ENCODE results near the gene TOP3A. TPM values are rescaled to one million over a fixed set of nuclear protein-coding genes. Genes with fewer than 3 reads are reported as not detected.

TOP3A gene
- total RNA-seq, 2 experiments from 2014 or later, result 61.8 to 65.7 TPM

DNA sequence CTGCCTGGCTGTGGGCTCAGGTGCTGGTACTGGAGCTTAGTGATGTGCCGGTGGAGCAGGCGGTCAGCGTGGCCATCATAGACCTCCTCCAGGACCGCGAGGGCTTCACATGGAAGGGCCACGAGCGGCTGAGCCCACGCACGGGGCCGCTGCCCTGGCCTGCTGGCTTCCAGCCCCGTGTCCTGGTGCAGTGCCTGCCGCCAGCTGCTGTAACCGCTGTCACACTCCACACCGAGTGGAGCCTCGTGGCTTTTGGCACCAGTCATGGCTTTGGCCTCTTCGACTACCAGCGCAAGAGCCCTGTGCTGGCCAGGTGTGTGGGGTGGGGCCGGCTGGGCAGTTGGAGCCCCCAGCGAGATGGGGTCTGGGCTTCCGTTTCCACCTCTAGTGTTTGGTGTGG, 77.3 kb downstream of the TOP3A start:
- ChIA-PET CTCF (interaction anchor here (1.5 kb wide), 1 partner anchor 167 kb away, joined by 3 read pairs; no protein-coding TSS in a partner anchor), POLR2A (interaction anchor here (1.7 kb wide), 1 partner anchor 11 kb away, joined by 4 read pairs; no protein-coding TSS in a partner anchor)
- ATAC-seq (no peak), DNase-seq (no peak)
- H3K4me3 Mint-ChIP-seq, result no peak overlapping the region
- no peaks in the 10 kb centered on the region for H3K36me3 Mint-ChIP-seq (ENCODE audit: low read depth)
- intact Hi-C loops (cut with micrococcal nuclease), result no loop called here
- TF ChIP-seq CTCF (IDR thresholded peaks at IDR 0.05), result no peak
- H3K9me3 Mint-ChIP-seq, result no peaks in the 10 kb centered on the region
- no peaks in the 10 kb centered on the region for H3K27me3 Mint-ChIP-seq
- H3K27ac Mint-ChIP-seq, result no peak overlapping the region
- H3K4me1 Mint-ChIP-seq (ENCODE audit: low read depth), result peaks cover 12% of the 10 kb centered on the region

DNA sequence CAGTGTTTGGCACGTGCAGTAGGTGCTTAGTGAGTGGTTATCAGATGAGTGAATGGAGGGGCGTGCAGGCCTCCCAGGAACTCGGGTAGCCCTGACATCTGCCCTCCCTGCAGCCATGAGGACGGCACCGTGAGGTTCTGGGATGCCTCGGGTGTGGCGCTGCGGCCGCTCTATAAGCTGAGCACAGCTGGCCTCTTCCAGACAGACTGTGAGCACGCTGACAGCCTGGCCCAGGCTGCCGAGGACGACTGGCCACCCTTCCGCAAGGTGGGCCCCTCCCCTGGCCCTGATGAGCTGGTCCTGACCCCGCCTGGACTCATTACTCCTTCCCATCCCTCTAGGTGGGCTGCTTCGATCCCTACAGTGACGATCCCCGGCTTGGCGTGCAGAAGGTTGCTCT, 78.3 kb downstream of the TOP3A start:
- intact Hi-C loops (cut with micrococcal nuclease), result no loop called here
- Mint-ChIP-seq H3K36me3 (ENCODE audit: low read depth) (no peaks in the 10 kb centered on the region), H3K27ac (no peak overlapping the region), H3K4me3 (no peak overlapping the region), H3K9me3 (no peaks in the 10 kb centered on the region), H3K27me3 (no peaks in the 10 kb centered on the region), H3K4me1 (ENCODE audit: low read depth) (peaks cover 12% of the 10 kb centered on the region)
- TF ChIP-seq CTCF (IDR thresholded peaks at IDR 0.05), result no peak
- no peak for ATAC-seq
- CTCF ChIA-PET, result no interaction called here
- no peak for DNase-seq
- POLR2A ChIA-PET, result no interaction called here

- no peaks in the 10 kb centered on the region for H3K27me3 Mint-ChIP-seq
- DNase-seq (peak; percentile 76), ATAC-seq (peak; percentile 87)
- CTCF ChIA-PET, result interaction anchor here (1.0 kb wide), 1 partner anchor 18 kb away, joined by 3 read pairs; no protein-coding TSS in a partner anchor
- H3K4me3 Mint-ChIP-seq, result peak overlapping the region; percentile 12
- no peaks in the 10 kb centered on the region for H3K9me3 Mint-ChIP-seq
- intact Hi-C loops (cut with micrococcal nuclease), result no loop called here
- no peak for TF ChIP-seq CTCF (IDR thresholded peaks at IDR 0.05)
- H3K36me3 Mint-ChIP-seq (ENCODE audit: low read depth), result no peaks in the 10 kb centered on the region
- POLR2A ChIA-PET, result no interaction called here
- H3K4me1 Mint-ChIP-seq (ENCODE audit: low read depth), result peaks cover 12% of the 10 kb centered on the region
- peak overlapping the region; percentile 80 for H3K27ac Mint-ChIP-seq
Measured at GRCh38 chr17:18235743-18236256, 79.0 kb downstream of the TOP3A start.

DNA sequence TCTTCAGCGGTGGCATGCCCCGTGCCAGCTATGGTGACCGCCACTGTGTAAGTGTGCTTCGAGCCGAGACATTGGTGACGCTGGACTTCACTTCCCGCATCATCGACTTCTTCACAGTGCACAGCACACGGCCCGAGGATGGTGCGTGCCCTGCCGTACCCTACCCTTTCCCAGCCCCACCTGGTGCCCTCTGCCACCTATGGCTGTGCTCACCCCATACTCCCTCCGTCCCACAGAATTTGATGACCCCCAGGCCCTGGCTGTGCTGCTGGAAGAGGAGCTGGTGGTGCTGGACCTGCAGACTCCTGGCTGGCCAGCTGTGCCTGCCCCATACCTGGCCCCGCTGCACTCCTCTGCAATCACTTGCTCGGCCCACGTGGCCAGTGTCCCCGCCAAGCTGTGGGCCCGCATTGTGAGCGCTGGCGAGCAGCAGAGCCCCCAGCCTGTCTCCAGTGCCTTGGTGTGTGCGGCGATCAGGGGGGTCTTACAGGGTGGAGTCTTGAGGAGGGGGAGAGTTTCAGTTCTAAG, 79.9 kb downstream of the TOP3A start:
- Mint-ChIP-seq H3K36me3 (ENCODE audit: low read depth) (no peaks in the 10 kb centered on the region), H3K27ac (peak overlapping the region; percentile 80), H3K27me3 (no peaks in the 10 kb centered on the region), H3K4me1 (ENCODE audit: low read depth) (peaks cover 12% of the 10 kb centered on the region), H3K9me3 (no peaks in the 10 kb centered on the region), H3K4me3 (no peak overlapping the region)
- intact Hi-C loops (cut with micrococcal nuclease), result no loop called here
- no peak for TF ChIP-seq CTCF (IDR thresholded peaks at IDR 0.05)
- ChIA-PET POLR2A (no interaction called here), CTCF (interaction anchor here (1.0 kb wide), 1 partner anchor 17 kb away, joined by 3 read pairs; no protein-coding TSS in a partner anchor)
- DNase-seq (no peak), ATAC-seq (no peak)

GRCh38 chr17:18233803-18234518, 80.8 kb downstream of the TOP3A start:
- Mint-ChIP-seq H3K27me3 (no peaks in the 10 kb centered on the region), H3K27ac (no peak overlapping the region), H3K9me3 (no peaks in the 10 kb centered on the region), H3K4me1 (ENCODE audit: low read depth) (peaks cover 12% of the 10 kb centered on the region), H3K4me3 (no peak overlapping the region), H3K36me3 (ENCODE audit: low read depth) (no peaks in the 10 kb centered on the region)
- ATAC-seq, result no peak
- POLR2A ChIA-PET, result no interaction called here
- intact Hi-C loops (cut with micrococcal nuclease), result no loop called here
- DNase-seq, result no peak
- TF ChIP-seq CTCF (IDR thresholded peaks at IDR 0.05), result no peak
- CTCF ChIA-PET, result no interaction called here

Data from activated CD8-positive, alpha-beta T cell treated with anti-CD3 and anti-CD28 coated beads for 36 hours (primary cell).